ENCODE results near the gene LAMA5. TPM values are rescaled to one million over a fixed set of nuclear protein-coding genes. Genes with fewer than 3 reads are reported as not detected.

Gene LAMA5
- total and polyA plus RNA-seq, 5 donors from 2014 or later = 0.30 to 0.91 TPM; not detected in 3

DNA sequence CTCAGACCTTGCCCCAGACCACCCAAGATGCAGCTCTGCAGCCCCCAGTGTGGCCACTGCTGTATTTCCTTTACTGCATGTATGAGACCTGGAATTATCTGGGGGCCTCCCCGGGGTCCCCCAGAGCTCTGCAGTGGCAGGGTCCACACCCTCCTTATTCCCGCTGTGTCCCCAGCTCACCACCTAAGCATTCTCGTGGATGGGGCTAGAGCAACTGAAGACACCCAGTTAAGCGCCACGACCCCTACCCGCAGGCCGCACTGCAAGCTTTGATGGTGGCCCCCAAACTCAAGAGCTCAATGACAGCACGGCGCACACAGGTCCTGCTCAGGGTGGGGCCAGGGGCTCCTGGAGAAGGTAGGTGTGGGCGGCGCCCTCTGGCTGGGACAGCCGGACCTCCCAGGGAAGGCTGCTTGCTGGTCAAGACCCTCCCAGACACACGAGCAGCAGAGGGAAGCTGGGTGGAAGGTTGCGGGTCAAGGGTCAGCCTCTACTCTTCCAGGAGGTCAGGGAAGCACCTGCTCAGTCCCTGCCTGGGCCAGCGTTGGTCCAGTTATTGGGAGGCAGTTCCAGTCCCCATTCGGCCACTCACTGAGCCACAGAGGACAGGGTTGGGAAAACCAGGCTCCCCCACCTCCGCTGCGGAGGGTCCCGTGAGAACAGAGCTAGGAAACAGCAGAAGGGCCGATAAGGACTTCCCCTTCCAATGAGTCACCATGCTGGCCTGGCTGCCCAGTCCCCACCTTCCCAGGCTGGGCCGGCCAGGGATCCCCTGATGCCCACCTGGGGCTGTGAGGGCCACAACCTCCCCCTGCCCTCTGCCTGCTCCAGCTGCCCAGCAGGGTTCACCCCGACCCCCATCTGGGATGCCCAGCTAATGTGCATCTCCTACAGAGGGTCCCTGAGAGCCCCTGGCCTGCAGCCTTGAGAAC is 2.9 kb downstream of the LAMA5 start:
- Mint-ChIP-seq H3K9me3 (no peaks in the 10 kb centered on the region), H3K27me3 (peaks cover 34% of the 10 kb centered on the region), H3K4me3 (no peak overlapping the region), H3K27ac (no peak overlapping the region), H3K4me1 (peaks cover 0 to 7% (median 0%) of the 10 kb centered on the region in 4 donors), H3K36me3 (no peaks in the 10 kb centered on the region)
- Histone ChIP-seq H3K9me3 (ENCODE audit: control insufficient read depth in 2 of 2, low read length in 2 of 2) (no peaks in the 10 kb centered on the region), H3K4me1 (ENCODE audit: control insufficient read depth, insufficient read depth, low read length, poor library complexity, severe bottlenecking) (peaks cover 25% of the 10 kb centered on the region), H3K4me3 (ENCODE audit: low read depth, low read length) (no peak overlapping the region), H3K36me3 (ENCODE audit: control insufficient read depth, insufficient read depth, low read length) (no peaks in the 10 kb centered on the region), H3K27ac (ENCODE audit: insufficient read depth, low read length, poor library complexity, severe bottlenecking) (no peak overlapping the region), H3K27me3 (ENCODE audit: control insufficient read depth, insufficient read depth, low read length) (no peaks in the 10 kb centered on the region)
- ATAC-seq (ENCODE audit: low read depth in 2 of 2) (no peak), DNase-seq (no peak)

DNA sequence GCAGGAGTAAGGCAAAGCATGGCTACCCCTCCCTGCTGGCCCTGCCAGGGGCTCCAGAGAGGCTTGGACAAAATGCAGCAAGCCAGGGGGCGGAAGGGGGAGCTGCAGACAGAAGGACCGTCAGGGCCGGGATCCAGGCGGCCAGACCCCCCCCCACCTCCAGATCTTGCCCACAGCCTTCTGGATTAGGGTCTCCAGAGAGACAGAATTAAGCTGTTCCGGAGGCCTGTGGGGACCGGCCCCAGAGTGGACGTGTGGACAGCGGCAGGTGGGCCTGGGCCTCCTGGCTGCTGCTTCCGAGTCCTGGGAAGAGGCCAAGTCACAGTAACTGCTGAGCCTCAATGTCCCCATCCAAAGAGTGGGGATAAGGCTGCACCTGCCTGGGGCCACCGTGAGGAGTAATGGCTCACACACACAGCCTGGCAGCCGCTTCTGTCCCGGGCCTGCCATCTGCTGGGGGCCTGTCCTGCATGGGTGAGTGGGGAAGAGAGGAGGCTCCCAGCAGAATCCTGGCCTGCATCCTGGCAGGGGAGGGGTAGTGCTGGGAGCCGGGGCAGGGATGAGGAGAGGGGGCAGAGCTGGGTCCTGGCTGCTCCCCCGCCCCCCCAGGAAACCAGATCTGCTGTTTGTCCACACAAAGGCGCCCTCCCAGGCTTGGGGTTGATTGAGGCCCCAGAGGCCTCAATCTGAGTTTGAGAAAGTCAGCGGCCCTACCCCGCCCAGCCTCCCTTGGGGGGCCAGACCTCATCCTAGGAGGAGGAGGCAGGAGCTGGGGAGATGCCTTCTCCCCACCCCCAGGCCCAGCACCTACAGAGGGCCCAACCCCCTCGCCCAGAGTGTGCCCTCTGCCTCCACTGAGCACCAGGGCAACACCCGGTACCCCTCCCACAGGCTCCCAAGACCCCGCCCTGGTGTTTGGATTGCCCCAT is 3.9 kb downstream of the LAMA5 start:
- H3K9me3 ChIP-seq (ENCODE audit: control insufficient read depth in 2 of 2, low read length in 2 of 2) = no peaks in the 10 kb centered on the region
- no peaks in the 10 kb centered on the region for H3K36me3 Mint-ChIP-seq
- DNase-seq (no peak), ATAC-seq (ENCODE audit: low read depth in 2 of 2) (no peak)
- H3K36me3 ChIP-seq (ENCODE audit: control insufficient read depth, insufficient read depth, low read length) = no peaks in the 10 kb centered on the region
- no peak overlapping the region for H3K27ac ChIP-seq (ENCODE audit: insufficient read depth, low read length, poor library complexity, severe bottlenecking)
- peaks cover 21% of the 10 kb centered on the region for H3K4me1 ChIP-seq (ENCODE audit: control insufficient read depth, insufficient read depth, low read length, poor library complexity, severe bottlenecking)
- H3K9me3 Mint-ChIP-seq = no peaks in the 10 kb centered on the region
- peaks cover 29% of the 10 kb centered on the region for H3K27me3 Mint-ChIP-seq
- no peak overlapping the region for H3K27ac Mint-ChIP-seq
- no peak overlapping the region for H3K4me3 ChIP-seq (ENCODE audit: low read depth, low read length)
- no peak overlapping the region for H3K4me3 Mint-ChIP-seq
- H3K27me3 ChIP-seq (ENCODE audit: control insufficient read depth, insufficient read depth, low read length) = no peaks in the 10 kb centered on the region
- H3K4me1 Mint-ChIP-seq = peaks cover 0 to 5% (median 0%) of the 10 kb centered on the region in 4 donors

DNA sequence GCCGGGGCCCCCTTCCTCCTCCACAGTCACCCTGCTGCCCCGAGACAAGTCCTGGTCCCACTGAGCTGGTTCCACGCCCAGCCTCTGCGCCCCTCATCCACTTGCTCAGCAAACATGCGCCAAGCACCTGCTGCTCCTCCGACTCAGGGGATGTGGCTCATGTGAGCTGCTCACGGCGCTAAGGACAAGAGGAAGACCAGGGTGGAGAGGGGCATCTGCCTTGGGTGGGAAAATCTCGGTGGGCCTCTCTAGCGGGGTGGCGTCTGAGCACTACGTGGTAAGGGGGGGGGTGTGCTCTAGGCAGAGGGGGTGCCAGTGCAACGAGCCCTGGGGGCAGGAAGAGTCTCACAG is 4.5 kb downstream of the LAMA5 start:
- Histone ChIP-seq H3K36me3 (ENCODE audit: control insufficient read depth, insufficient read depth, low read length) (no peaks in the 10 kb centered on the region), H3K27ac (ENCODE audit: insufficient read depth, low read length, poor library complexity, severe bottlenecking) (no peak overlapping the region), H3K27me3 (ENCODE audit: control insufficient read depth, insufficient read depth, low read length) (no peaks in the 10 kb centered on the region), H3K4me3 (ENCODE audit: low read depth, low read length) (no peak overlapping the region), H3K4me1 (ENCODE audit: control insufficient read depth, insufficient read depth, low read length, poor library complexity, severe bottlenecking) (peaks cover 14% of the 10 kb centered on the region), H3K9me3 (ENCODE audit: control insufficient read depth in 2 of 2, low read length in 2 of 2) (no peaks in the 10 kb centered on the region)
- Mint-ChIP-seq H3K36me3 (no peaks in the 10 kb centered on the region), H3K27me3 (peaks cover 22% of the 10 kb centered on the region), H3K4me3 (peak overlapping the region in 1 of 4 donors; percentile 17), H3K27ac (no peak overlapping the region), H3K9me3 (no peaks in the 10 kb centered on the region), H3K4me1 (peaks cover 0 to 1% (median 0%) of the 10 kb centered on the region in 4 donors)
- ATAC-seq (ENCODE audit: low read depth in 2 of 2) = no peak
- DNase-seq = no peak

DNA sequence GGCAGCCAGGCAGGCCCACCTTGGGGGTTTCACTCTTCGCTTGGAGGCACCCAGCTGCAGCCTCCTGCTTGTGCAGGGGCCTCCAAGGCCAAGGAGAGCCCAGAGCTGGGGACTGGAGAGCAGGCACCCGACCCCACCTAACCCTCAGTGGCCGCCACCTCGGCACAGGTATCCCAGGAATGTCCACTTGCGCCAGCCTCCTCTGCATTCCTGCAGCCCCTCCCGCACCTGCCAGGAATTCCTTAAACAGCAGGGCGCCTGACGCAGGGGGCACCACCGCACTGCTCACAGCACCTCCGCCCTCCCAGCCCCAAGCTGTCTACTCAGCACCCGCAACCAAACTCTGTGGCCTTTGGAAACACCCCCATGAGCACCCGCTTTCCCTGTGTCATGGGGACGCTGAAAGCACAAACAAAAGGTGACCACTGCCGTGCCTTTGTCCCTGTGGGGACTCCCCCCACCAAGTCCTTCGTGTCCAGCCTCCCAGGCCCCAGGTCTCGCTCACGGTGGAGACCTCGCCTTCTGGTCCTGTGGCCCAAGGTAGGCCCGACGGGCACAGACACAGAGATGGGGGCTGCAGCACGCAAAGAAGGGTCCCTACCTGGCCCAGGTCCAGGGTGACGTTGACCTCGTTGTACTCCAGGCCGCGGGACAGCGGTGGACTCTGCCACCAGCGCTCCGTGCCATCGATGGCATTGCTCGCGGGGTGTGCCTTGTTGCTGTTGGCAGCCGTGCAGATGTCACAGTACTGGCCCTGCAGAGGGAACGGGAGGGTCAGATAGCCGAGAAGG is 5.1 kb downstream of the LAMA5 start:
- Mint-ChIP-seq H3K9me3 (no peaks in the 10 kb centered on the region), H3K27ac (no peak overlapping the region), H3K36me3 (no peaks in the 10 kb centered on the region), H3K4me3 (no peak overlapping the region), H3K27me3 (peaks cover 22% of the 10 kb centered on the region), H3K4me1 (no peaks in the 10 kb centered on the region)
- Histone ChIP-seq H3K4me1 (ENCODE audit: control insufficient read depth, insufficient read depth, low read length, poor library complexity, severe bottlenecking) (peaks cover 11% of the 10 kb centered on the region), H3K27ac (ENCODE audit: insufficient read depth, low read length, poor library complexity, severe bottlenecking) (no peak overlapping the region), H3K36me3 (ENCODE audit: control insufficient read depth, insufficient read depth, low read length) (no peaks in the 10 kb centered on the region), H3K27me3 (ENCODE audit: control insufficient read depth, insufficient read depth, low read length) (no peaks in the 10 kb centered on the region), H3K9me3 (ENCODE audit: control insufficient read depth in 2 of 2, low read length in 2 of 2) (no peaks in the 10 kb centered on the region), H3K4me3 (ENCODE audit: low read depth, low read length) (no peak overlapping the region)
- DNase-seq (no peak), ATAC-seq (ENCODE audit: low read depth in 2 of 2) (no peak)

DNA sequence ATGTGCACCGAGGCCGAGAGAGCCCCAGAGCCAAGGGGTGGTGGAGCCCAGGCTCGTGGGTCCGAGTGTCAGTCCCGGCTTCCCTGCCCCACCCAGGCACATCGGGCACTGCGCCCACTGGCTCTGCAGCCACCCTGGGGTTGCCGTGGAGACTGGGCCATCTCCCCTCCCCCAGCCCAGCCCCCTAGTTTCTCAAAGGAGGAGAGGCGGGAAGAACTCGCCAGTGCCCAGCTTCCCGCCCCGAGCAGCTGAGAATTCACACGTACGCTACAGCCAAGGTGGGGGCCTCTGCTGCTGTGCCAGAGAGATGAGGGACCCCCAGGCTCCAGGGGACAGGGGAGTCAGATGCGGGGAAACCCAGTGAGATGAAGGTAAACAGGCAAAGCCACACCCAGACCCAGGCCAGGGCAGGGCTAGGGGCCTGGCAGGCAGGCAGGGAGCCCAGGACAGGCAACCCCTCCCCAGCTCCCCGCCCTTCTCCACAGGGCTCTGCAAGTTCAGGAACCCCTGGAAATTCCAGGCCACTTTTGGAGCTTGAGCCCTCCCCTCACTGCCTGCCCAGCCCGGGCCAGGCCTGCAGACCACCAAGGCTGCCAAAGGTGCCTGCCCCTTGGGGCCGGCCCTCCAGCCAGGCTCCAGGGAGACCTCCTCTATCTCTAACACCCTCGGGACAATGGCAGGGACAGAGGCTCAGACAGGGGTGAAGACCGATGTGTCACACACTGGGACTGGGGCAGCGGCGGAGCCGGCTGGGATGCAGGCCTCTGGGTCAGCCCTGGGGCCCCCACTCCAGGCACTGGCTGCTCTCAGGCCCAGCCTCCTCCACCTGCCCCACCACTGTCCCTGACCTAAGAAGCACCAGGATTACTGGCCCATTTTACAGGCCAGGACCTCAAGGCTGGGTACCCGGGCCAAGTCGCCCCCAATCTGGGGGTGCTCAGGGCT is 6.0 kb downstream of the LAMA5 start:
- Histone ChIP-seq H3K36me3 (ENCODE audit: control insufficient read depth, insufficient read depth, low read length) (no peaks in the 10 kb centered on the region), H3K27ac (ENCODE audit: insufficient read depth, low read length, poor library complexity, severe bottlenecking) (no peak overlapping the region), H3K9me3 (ENCODE audit: control insufficient read depth in 2 of 2, low read length in 2 of 2) (no peaks in the 10 kb centered on the region), H3K4me3 (ENCODE audit: low read depth, low read length) (no peak overlapping the region), H3K27me3 (ENCODE audit: control insufficient read depth, insufficient read depth, low read length) (no peaks in the 10 kb centered on the region), H3K4me1 (ENCODE audit: control insufficient read depth, insufficient read depth, low read length, poor library complexity, severe bottlenecking) (peaks cover 3% of the 10 kb centered on the region)
- DNase-seq (no peak), ATAC-seq (ENCODE audit: low read depth in 2 of 2) (no peak)
- Mint-ChIP-seq H3K27ac (no peak overlapping the region), H3K27me3 (peaks cover 22% of the 10 kb centered on the region), H3K9me3 (no peaks in the 10 kb centered on the region), H3K4me3 (no peak overlapping the region), H3K36me3 (no peaks in the 10 kb centered on the region), H3K4me1 (no peaks in the 10 kb centered on the region)

DNA sequence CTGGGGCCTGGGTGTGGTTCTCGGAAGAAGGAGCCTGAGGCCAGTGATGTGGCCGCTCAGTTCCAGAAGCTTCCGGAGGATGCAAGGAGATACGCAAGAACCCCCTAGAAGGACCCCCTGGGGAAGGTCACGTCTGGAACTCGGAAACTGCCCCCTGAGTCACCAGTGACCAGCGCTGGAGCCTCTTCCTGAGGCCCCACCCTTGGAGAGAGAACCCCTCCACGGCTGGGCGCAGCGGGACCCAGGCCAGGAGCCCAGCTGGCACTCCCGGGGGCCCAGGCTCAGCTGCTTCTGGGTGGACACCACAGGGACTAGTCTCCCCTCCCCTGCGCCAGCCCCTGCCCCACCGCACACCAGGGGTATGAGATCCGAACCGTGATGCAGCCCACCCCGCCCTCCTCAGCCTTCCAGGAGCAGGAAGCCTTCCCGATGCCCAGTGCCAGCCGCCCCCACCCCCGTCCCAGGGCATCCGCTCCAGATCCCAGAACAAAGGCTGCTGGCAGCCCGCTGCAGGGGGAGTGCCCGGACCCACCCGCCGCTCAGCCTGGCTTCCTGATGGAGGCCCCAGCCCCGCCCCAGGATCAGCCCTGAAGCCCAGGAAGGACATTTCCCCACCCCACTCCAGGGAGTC is 7.5 kb downstream of the LAMA5 start:
- Mint-ChIP-seq H3K27ac (no peak overlapping the region), H3K27me3 (peaks cover 15% of the 10 kb centered on the region), H3K36me3 (no peaks in the 10 kb centered on the region), H3K4me3 (peak overlapping the region in 1 of 4 donors; percentile 38), H3K9me3 (no peaks in the 10 kb centered on the region), H3K4me1 (no peaks in the 10 kb centered on the region)
- H3K4me3 ChIP-seq (ENCODE audit: low read depth, low read length) = no peak overlapping the region
- ATAC-seq (ENCODE audit: low read depth in 2 of 2) (no peak), DNase-seq (no peak)
- H3K36me3 ChIP-seq (ENCODE audit: control insufficient read depth, insufficient read depth, low read length) = no peaks in the 10 kb centered on the region
- H3K27ac ChIP-seq (ENCODE audit: insufficient read depth, low read length, poor library complexity, severe bottlenecking) = no peak overlapping the region
- no peaks in the 10 kb centered on the region for H3K27me3 ChIP-seq (ENCODE audit: control insufficient read depth, insufficient read depth, low read length)
- no peaks in the 10 kb centered on the region for H3K4me1 ChIP-seq (ENCODE audit: control insufficient read depth, insufficient read depth, low read length, poor library complexity, severe bottlenecking)
- no peaks in the 10 kb centered on the region for H3K9me3 ChIP-seq (ENCODE audit: control insufficient read depth in 2 of 2, low read length in 2 of 2)

Data from CD4-positive, CD25-positive, alpha-beta regulatory T cell (primary cell).